ENCODE data around the gene R3HCC1L.

The R3HCC1L gene

DNA sequence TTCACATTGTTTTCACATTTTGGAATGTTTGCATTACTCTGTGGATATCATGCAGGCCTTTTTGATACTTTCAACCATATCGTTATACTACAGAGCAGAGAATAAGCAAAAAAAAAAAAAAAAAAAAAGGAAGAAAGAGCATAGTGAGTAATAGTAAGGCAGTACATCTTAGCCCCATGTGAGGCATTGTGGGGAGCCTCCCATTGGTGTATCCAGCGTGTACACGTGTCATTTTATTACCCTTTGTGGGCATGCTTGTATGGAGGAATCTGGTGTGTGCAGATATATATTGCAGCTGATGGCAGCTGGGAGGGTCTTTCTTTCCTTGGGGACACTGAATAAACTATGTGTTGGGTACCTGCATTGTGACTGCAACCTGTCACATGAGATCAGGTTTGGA, 19.6 kb downstream of the R3HCC1L start:
- TF ChIP-seq, protein P1, sequence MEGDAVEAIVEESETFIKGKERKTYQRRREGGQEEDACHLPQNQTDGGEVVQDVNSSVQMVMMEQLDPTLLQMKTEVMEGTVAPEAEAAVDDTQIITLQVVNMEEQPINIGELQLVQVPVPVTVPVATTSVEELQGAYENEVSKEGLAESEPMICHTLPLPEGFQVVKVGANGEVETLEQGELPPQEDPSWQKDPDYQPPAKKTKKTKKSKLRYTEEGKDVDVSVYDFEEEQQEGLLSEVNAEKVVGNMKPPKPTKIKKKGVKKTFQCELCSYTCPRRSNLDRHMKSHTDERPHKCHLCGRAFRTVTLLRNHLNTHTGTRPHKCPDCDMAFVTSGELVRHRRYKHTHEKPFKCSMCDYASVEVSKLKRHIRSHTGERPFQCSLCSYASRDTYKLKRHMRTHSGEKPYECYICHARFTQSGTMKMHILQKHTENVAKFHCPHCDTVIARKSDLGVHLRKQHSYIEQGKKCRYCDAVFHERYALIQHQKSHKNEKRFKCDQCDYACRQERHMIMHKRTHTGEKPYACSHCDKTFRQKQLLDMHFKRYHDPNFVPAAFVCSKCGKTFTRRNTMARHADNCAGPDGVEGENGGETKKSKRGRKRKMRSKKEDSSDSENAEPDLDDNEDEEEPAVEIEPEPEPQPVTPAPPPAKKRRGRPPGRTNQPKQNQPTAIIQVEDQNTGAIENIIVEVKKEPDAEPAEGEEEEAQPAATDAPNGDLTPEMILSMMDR (IDR thresholded peaks at IDR 0.05; ENCODE audit: extremely low read depth, insufficient read depth, missing control alignments): no peak
- DNase-seq (ENCODE audit: low spot score): no peak
- in situ Hi-C loops (cut with MboI; ENCODE audit: low pct_unique_long_range_greater_than_20kb, low sequenced_read_pairs, unreplicated experiment): no loop called here

DNA sequence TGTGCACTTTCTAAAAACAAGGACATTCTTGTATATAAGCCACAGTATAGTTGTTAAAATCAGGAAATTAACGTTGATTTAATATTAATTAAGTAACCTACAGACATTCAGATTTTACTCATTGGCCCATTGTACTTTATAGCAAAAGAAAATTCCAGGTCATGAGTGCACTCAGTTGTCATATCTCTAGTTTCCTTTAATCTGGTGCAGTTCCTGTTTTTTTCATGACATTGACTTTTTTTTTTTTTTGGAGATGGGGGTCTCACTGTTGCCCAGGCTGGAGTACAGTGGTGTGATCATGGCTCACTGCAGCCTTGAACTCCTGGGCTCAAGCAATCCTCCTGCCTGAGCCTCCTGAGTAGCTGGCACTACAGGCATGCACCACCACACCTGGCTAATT, 24.1 kb downstream of the R3HCC1L start:
- DNase-seq (ENCODE audit: low spot score): no peak
- TF ChIP-seq, protein P1 (IDR thresholded peaks at IDR 0.05; ENCODE audit: extremely low read depth, insufficient read depth, missing control alignments): no peak
- in situ Hi-C loops (cut with MboI; ENCODE audit: low pct_unique_long_range_greater_than_20kb, low sequenced_read_pairs, unreplicated experiment): no loop called here

DNA sequence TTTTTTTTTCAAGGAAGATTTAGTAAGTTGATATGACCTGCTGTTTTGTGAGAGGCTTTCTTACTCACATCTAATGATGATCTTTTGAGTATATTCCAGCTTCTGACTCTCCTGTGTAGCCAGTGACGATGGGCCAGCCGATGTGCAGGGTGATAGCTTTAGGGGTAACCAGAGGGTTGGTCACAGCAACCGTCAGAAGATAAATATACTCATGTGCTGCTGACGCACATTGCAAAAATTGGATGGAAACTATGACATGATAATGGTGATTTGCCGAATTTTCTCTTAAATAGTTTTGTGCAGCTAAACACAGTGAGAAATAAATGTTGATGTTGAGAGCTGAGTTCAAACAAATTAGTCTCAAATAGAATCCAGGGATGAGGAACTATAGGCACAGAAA, 29.5 kb downstream of the R3HCC1L start:
- TF ChIP-seq, protein P1 (IDR thresholded peaks at IDR 0.05; ENCODE audit: extremely low read depth, insufficient read depth, missing control alignments): no peak
- in situ Hi-C loops (cut with MboI; ENCODE audit: low pct_unique_long_range_greater_than_20kb, low sequenced_read_pairs, unreplicated experiment): no loop called here
- DNase-seq (ENCODE audit: low spot score): no peak

DNA sequence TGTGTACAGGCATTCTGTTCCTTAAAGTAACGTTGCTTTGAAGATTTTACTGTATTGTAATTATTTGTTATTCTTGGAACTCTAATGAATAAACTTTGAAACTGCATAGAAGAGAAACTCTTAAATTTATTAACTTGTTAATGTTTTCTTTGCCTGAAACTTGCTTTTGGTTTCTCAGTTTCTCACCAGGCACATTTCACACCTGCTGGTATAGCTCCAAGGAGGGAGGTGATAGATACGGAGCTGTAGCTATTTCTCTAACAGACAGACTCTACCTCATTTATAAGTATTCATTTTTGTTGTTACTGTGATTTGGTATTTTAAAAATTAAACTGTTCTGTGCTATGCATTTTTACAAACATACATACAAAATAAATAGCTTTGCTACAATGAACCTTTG, 32.7 kb downstream of the R3HCC1L start:
- peak; percentile 19 for DNase-seq (ENCODE audit: low spot score)
- in situ Hi-C loops (cut with MboI; ENCODE audit: low pct_unique_long_range_greater_than_20kb, low sequenced_read_pairs, unreplicated experiment): no loop called here
- TF ChIP-seq, protein P1 (IDR thresholded peaks at IDR 0.05; ENCODE audit: extremely low read depth, insufficient read depth, missing control alignments): no peak

DNA sequence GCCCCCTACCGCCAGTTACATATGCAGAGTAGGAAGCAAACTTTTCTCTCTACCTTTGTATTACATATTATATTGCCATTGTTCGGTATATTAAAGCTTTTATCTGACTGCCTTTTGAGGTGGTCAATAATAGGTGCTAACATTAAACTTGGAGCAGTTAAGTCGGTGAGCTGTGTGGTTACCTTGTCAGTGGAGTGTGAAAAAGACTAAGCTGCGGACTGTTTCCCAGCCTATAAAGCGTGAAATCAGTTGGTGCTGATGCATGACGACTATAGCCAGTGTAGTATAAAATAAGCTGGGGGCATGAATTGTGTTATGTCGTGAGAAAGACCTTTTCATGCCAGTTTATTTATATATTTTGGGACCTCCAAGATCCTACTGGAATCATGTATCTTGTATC, 33.7 kb downstream of the R3HCC1L start:
- DNase-seq (ENCODE audit: low spot score): no peak
- in situ Hi-C loops (cut with MboI; ENCODE audit: low pct_unique_long_range_greater_than_20kb, low sequenced_read_pairs, unreplicated experiment): no loop called here
- TF ChIP-seq, protein P1 (IDR thresholded peaks at IDR 0.05; ENCODE audit: extremely low read depth, insufficient read depth, missing control alignments): no peak

DNA sequence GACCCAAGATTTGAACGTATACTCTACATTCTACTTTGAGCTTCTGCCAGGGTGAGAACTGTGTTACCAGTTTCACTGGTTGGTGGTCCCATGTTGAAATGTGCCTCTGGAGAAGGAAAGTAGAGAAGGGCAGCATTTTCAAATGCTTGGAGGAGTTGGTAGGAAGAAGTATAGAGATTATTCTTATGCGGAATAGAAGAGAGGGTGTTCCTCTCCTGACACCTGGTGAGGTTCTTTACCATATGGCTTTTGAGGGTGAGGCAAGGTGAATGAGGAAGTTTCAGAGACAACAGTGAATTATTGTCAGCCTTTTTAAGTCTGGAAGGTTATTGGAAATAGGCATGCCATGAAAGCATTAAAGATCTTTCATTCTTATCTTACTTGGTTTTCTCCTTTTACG, 34.3 kb downstream of the R3HCC1L start:
- no peak for DNase-seq (ENCODE audit: low spot score)
- TF ChIP-seq, protein P1 (IDR thresholded peaks at IDR 0.05; ENCODE audit: extremely low read depth, insufficient read depth, missing control alignments): no peak
- in situ Hi-C loops (cut with MboI; ENCODE audit: low pct_unique_long_range_greater_than_20kb, low sequenced_read_pairs, unreplicated experiment): no loop called here

DNA sequence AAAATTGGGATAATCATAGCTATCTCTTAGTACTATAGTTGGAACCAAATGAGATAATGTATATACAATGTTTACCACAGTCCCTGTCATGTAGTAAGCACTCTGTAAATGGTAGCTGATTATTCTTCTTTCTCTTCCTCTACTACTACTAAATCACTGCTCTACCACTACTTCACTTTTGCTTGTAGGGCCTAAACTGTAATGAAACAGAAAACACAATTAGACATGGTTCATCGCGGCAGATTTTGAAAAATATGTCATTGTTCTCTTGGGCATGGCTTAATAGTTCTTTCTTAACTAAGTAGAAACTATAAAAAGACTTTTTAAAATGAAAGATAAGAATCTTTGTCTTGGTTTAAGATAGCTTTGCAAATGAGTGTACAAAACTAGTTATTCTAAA, 34.9 kb downstream of the R3HCC1L start:
- TF ChIP-seq, protein P1 (IDR thresholded peaks at IDR 0.05; ENCODE audit: extremely low read depth, insufficient read depth, missing control alignments): no peak
- DNase-seq (ENCODE audit: low spot score): peak; percentile 14
- in situ Hi-C loops (cut with MboI; ENCODE audit: low pct_unique_long_range_greater_than_20kb, low sequenced_read_pairs, unreplicated experiment): no loop called here

Measured in GM13977 (cell line).